Keratinocyte (primary cell): ENCODE results near the gene ACBD7.

ENCODE experiments used
- EZH2 ChIP-seq: IDR thresholded peaks from one replicate; pipeline ENCODE4 v1.6.1; 2012; ENCODE audit warnings: inconsistent platforms, mild to moderate bottlenecking, low read length, moderate library complexity
- TF ChIP-seq, protein P1 (sequence below), 3 experiments: IDR thresholded peaks in 1 of 3; conservative IDR thresholded peaks in 1 of 3; optimal IDR thresholded peaks in 1 of 3; 2 replicates in 2 of 3; 3 replicates in 1 of 3; pipeline versions ENCODE3 to v1.5.1; 2011; ENCODE audit warnings: low read length in 3 of 3, mild to moderate bottlenecking in 3 of 3, moderate library complexity in 2 of 3, control low read depth in 1 of 3, inconsistent platforms in 1 of 3; ENCODE audit not compliant: insufficient read depth in 2 of 3; ENCODE audit errors: extremely low read depth in 1 of 3

DNA sequence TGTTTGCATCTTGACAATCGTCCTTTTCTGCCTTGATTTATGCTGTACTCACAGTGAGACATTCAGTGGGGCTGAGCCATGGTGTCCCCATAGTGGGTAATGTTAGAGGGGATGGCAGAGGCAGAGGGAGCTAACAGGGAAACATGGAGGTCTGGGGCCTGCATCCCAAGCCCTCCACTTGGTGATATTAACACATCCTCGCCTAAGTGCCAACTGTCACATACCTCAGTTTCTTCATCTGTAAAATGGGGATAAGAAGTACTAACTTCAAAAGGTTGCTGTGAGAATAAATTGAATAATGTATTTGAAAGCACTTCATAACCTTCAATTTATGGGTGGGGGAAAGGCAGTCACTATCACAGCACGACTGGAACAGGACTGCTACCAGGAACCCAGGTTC lies 36.3 kb upstream of the ACBD7 start:
- TF ChIP-seq, protein P1, sequence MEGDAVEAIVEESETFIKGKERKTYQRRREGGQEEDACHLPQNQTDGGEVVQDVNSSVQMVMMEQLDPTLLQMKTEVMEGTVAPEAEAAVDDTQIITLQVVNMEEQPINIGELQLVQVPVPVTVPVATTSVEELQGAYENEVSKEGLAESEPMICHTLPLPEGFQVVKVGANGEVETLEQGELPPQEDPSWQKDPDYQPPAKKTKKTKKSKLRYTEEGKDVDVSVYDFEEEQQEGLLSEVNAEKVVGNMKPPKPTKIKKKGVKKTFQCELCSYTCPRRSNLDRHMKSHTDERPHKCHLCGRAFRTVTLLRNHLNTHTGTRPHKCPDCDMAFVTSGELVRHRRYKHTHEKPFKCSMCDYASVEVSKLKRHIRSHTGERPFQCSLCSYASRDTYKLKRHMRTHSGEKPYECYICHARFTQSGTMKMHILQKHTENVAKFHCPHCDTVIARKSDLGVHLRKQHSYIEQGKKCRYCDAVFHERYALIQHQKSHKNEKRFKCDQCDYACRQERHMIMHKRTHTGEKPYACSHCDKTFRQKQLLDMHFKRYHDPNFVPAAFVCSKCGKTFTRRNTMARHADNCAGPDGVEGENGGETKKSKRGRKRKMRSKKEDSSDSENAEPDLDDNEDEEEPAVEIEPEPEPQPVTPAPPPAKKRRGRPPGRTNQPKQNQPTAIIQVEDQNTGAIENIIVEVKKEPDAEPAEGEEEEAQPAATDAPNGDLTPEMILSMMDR (optimal IDR thresholded peaks at IDR 0.05 in 1 of 3, IDR thresholded peaks at IDR 0.05 in 1 of 3, conservative IDR thresholded peaks at IDR 0.05 in 1 of 3; ENCODE audit: extremely low read depth in 1 of 3, insufficient read depth in 2 of 3, low read length in 3 of 3): no peak
- TF ChIP-seq EZH2: no peak
